CD4-positive, alpha-beta T cell treated with Interleukin-6 at 100 ng/mL for 8 hours (primary cell): ENCODE measurements around the gene ZC3HAV1.
"Not testable (repeated sequence)": the region's sequence is repeated elsewhere in the genome, so short reads cannot be mapped to it uniquely, and the experiment has no call there.

Experiments
- DNase-seq: peaks from one replicate; pipeline ENCODE4 v3.0.0-alpha.2; 2020; ENCODE audit warnings: mixed read lengths, low spot score

The ZC3HAV1 gene

GRCh38 chr7:139109188-139109982, at the start of gene ZC3HAV1:
Gene ZC3HAV1 (minus strand): TSS chr7:139109720. CDS start chr7:139109331, 389 bp downstream.
- peak; percentile 93 for DNase-seq

- DNase-seq = no peak
These were observed 44.3 kb upstream of the ZC3HAV1 start for GRCh38 chr7:139153832-139154231.

GRCh38 chr7:139152149-139152548, 42.6 kb upstream of the ZC3HAV1 start:
- no peak for DNase-seq

GRCh38 chr7:139139150-139139549, 29.6 kb upstream of the ZC3HAV1 start:
- DNase-seq = no peak

- DNase-seq = peak; percentile 84
These were observed 24.0 kb upstream of the ZC3HAV1 start for GRCh38 chr7:139133335-139134139.

GRCh38 chr7:139132887-139133286, 23.4 kb upstream of the ZC3HAV1 start:
- no peak for DNase-seq

- no peak for DNase-seq
These were observed 22.1 kb upstream of the ZC3HAV1 start for GRCh38 chr7:139131601-139132041.

- DNase-seq = not testable (repeated sequence)
These were observed 20.3 kb upstream of the ZC3HAV1 start for GRCh38 chr7:139129814-139130213.

- DNase-seq = no peak
These were observed 18.1 kb upstream of the ZC3HAV1 start for GRCh38 chr7:139127648-139128047.

GRCh38 chr7:139125657-139126056, 16.1 kb upstream of the ZC3HAV1 start:
- DNase-seq = no peak

- DNase-seq = not testable (repeated sequence)
These were observed 15.5 kb upstream of the ZC3HAV1 start for GRCh38 chr7:139124995-139125394.

- DNase-seq = no peak
These were observed 14.8 kb upstream of the ZC3HAV1 start for GRCh38 chr7:139124084-139124914.

GRCh38 chr7:139119486-139119849, 9.9 kb upstream of the ZC3HAV1 start:
- DNase-seq = no peak

- peak; percentile 27 for DNase-seq
These were observed 9.4 kb upstream of the ZC3HAV1 start for GRCh38 chr7:139118805-139119485.

GRCh38 chr7:139118234-139118804, 8.8 kb upstream of the ZC3HAV1 start:
- peak; percentile 41 for DNase-seq

- DNase-seq = no peak
These were observed 8.2 kb upstream of the ZC3HAV1 start for GRCh38 chr7:139117599-139118233.

- no peak for DNase-seq
These were observed 7.5 kb upstream of the ZC3HAV1 start for GRCh38 chr7:139116999-139117398.

- DNase-seq = no peak
These were observed 5.6 kb upstream of the ZC3HAV1 start for GRCh38 chr7:139115104-139115503.

- no peak for DNase-seq
These were observed 5.1 kb upstream of the ZC3HAV1 start for GRCh38 chr7:139114585-139114984.

- no peak for DNase-seq
These were observed 4.5 kb upstream of the ZC3HAV1 start for GRCh38 chr7:139114018-139114417.

GRCh38 chr7:139112741-139113250, 3.3 kb upstream of the ZC3HAV1 start:
- DNase-seq = no peak
